GM21381 (cell line): ENCODE data around the gene EVI2B.
"Not testable (repeated sequence)": the region's sequence is repeated elsewhere in the genome, so short reads cannot be mapped to it uniquely, and the experiment has no call there.

ENCODE experiments used
- ATAC-seq: cut with Tn5 transposase; IDR thresholded peaks from one replicate; pipeline ENCODE4 v1.9.1; 2021; ENCODE audit warnings: mild to moderate bottlenecking, moderate library complexity; ENCODE audit not compliant: unreplicated experiment

EVI2B gene

DNA sequence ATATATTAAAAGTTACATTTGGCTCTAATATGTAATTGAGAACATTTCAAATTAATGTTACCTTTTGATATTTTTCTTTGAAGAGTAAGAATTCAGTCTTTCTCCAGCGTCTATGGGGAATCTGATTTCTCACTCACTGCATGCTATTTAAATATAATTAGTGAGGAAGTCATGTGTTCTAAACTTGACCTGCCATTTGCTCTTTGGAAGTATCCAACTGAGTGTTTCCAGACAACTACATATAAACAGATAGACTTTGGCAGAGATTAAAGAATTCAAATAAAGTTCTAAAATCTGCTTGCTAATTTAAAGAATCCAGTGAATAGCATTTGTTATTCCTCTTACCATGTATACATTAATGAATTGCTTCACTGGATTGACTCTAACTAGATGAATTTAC is 40.3 kb downstream of the EVI2B start:
- no peak for ATAC-seq

DNA sequence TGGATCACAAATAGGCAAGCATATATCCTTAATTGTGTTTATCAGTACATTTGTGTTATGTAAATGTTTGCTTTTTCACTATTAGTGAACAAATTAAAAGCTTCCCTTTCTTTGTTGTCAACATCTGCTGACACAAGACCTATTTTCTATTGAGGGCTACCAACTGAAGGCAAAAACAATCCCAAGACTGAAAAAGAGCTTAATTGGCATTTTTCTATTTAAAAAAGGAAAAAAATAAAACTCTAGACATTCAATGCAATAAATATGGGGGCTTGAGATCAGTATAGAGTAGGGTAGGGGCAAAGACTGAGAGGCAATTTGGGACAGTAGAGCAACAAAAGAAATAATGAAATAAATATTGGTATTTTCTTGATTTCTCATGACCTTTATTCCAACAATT is 41.1 kb downstream of the EVI2B start:
- no peak for ATAC-seq

DNA sequence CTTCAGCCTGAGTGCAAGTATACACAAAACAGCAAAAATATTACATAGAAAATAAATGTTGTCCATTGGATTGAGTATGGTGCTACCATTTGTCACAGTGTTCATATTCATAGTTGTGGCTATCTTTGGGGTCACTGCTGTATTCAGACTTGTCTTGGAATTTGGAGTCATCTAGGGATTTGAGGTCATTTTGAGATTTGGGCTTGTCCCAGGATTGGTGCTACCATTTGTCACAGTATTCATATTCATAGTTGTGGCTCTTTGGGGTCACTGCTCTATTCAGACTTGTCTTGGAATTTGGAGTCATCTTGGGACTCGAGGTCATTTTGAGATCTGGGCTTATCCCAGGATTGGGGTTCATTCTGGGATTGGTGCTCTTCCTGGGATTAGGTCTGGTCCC is 41.6 kb downstream of the EVI2B start:
- no peak for ATAC-seq

DNA sequence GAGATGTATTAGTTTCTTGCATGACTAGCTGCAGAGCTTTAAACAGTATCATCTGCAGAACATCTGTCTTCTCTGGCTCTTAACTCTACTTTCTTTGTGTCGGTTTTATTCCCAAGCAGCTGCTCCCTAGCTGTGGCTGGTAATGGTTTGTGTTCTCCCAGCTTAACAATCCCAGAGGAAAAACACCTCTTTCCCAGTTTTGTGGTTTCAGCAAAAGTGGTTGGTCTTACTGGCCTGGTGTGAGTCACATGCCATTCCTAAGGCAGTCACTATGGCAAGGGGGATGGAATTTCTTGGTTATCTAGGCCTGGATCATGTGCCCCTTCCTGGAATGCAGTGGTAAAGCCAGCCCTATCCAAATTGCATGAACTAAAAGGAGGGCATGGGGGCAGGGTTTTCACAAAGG is 44.3 kb downstream of the EVI2B start:
- ATAC-seq: no peak

DNA sequence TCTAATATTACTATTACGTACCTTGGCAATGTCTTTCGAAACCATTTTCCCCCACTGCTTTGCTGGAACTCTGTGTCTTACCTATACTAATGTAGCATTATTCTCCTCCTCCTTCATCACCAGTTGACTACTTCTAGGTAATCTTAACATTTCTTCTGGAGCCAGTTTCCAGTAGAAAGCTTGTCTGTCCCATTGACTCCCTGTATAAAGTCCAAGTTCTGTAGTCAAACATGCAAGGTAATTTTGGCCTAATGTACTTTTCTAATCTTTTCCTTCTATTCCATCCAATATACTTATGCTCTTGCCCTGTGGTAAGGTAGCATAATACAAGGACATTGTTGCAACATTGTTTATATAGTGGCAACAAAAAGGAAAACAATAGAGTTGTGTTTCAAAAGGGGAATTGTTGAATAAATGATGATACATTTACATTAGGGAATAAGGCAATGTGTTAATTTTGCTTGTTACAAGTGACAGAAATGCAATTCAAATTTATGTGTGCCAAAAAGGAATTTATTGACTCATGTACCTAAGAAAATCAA is 44.7 kb downstream of the EVI2B start:
- ATAC-seq: no peak

DNA sequence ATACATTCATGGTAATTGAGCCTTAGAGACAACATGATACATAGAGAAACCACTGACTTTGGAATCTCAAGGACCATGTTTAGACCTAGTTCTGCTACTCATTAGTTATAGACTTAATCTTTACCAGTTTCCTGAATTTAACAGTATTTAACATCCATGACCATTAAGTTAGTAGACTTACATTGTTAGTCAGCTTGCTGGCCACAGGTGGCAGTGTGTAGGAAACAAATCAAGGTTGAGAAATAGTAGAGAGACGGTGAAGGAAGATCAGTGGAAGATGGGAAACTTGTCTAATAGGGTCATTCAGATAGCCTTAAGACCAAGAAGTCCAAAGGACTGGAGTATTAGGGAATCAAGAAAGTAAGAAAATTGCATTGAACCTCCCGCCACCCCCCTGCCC is 47.8 kb downstream of the EVI2B start:
- ATAC-seq: no peak

DNA sequence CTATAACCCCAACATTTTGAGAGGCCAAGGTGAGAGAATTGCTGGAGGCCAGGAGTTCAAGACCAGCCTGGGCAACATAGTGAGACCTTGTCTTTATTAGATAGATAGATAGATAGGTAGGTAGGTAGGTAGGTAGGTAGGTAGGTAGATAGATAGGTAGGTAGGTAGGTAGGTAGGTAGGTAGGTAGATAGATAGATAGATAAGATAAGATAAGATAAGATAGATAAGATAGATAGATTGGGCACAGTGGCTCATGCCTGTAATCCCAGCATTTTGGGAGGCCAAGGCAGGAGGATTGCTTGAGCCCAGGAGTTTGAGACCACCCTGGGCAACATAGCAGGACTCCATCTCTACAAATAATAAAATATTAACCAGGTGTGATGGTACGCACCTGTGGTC is 50.9 kb downstream of the EVI2B start:
- ATAC-seq: not testable (repeated sequence)

DNA sequence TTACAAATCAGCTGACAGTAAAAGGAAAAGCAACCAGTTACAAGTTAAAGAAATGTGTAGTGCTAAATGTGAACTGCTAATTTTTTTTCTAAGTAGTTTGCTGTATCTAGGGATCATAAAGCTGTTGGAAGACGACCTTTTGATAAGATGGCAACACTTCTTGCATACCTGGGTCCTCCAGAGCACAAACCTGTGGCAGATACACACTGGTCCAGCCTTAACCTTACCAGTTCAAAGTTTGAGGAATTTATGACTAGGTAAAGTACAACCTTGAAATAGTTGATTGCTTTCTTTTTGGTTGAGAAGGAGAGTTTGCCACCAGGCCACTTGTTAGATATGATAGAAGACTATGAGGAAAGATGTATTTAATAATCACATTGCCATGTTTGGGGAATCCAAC is 52.3 kb downstream of the EVI2B start:
- no peak for ATAC-seq

DNA sequence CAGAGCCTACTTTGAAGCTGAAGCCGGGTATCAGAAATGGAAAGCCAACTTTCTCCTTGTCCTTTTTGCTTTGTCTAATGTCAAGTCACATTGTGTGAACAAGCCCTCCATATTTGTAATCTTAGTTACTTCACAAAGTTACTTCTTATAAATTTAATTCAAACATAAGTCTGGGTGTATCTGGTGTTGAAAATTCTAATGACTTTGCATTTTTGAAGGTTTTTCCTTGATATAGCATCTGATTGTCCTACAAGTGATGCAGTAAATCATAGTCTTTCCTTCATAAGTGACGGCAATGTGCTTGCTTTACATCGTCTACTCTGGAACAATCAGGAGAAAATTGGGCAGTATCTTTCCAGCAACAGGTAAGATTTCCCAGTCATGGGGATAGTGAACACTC is 53.7 kb downstream of the EVI2B start:
- ATAC-seq: no peak

DNA sequence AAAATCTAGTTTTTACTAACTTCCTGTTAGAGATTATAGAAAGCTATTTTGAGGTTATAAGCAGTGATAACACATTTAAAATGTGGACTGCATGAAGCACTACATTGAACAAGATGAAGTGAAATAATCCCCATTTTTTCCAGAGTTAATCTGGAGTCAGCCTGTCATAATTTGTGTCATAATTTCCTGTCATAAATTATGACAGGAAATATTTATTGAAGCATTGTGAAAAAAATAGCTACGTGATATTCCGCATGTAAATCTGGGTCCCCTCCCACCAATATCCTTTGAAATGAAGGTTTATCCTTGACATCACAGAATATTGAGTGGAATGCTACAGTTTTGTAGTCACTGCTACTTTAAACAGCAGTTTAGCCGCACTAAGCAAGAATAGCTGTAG is 56.9 kb downstream of the EVI2B start:
- ATAC-seq: no peak

DNA sequence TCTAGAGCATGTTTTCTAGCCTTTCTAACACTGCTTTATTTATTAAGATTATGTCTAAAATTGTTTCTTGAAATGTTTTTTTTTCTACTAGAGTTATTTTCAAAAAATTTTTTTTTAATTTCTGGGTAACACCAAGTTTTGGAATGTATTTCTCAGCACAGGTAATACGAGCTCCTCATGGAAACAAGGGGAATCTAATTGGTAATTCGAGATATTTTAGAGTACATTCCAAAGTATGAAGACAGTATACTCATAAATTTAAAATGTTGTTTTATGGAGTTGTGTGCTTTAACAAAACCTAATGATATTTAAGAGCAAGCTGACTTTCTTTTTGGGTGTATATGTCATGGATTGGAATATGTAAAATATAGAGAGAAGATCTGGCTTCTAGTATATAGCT is 59.2 kb downstream of the EVI2B start:
- no peak for ATAC-seq
